ENCODE data around the gene AOPEP.
"Not testable (repeated sequence)": the region's sequence is repeated elsewhere in the genome, so short reads cannot be mapped to it uniquely, and the experiment has no call there.

Gene AOPEP

DNA sequence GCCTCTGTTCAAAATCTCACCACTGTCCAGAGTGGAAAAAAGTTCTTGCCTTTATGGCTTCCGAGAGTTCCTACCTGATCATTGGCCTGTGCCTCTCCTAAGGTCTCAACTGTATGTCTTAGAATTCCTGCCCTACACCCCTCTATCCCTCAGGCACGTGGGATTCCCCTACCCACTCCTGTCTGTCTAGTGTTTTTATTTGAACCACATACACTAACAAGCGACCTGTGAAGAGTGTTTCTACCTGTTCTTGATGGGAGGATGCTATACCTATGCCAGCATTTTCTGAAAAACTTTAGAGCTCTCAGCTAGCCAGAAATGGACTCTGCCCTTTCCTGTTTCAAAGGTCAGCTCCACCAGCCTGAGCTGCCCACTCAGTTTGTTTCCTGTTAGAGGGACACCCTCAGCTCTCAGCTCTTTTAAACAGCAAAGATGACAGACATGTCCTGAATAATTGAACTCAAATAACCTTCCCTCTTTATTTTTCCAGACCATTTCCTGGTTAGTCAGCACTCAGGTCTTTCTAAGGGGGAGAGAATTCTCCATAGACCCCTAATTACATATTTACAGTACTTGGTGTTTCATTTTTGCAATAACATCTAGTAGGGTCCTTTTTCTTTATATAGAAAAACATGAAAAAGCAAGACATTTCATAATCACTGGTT lies 214.8 kb downstream of the AOPEP start:
- DNase-seq = no peak

DNA sequence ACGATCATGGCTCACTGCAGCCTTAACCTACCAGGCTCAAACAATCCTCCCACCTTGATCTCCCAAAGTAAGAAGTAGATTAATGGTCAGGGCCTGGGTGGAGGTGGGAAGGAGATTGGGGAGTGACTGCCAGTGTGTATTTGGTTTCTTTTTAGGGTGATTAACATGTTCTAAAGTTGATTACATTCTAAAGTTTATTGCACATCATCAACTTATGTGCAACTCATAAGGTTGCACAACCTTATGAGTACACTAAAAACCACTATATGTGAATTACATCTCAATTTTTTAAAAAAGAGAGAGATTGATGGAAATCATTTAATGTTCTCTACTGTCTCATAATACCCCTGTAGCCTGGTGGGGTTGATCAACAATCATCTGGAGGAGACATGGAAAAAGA lies 218.1 kb downstream of the AOPEP start:
- no peak for DNase-seq

DNA sequence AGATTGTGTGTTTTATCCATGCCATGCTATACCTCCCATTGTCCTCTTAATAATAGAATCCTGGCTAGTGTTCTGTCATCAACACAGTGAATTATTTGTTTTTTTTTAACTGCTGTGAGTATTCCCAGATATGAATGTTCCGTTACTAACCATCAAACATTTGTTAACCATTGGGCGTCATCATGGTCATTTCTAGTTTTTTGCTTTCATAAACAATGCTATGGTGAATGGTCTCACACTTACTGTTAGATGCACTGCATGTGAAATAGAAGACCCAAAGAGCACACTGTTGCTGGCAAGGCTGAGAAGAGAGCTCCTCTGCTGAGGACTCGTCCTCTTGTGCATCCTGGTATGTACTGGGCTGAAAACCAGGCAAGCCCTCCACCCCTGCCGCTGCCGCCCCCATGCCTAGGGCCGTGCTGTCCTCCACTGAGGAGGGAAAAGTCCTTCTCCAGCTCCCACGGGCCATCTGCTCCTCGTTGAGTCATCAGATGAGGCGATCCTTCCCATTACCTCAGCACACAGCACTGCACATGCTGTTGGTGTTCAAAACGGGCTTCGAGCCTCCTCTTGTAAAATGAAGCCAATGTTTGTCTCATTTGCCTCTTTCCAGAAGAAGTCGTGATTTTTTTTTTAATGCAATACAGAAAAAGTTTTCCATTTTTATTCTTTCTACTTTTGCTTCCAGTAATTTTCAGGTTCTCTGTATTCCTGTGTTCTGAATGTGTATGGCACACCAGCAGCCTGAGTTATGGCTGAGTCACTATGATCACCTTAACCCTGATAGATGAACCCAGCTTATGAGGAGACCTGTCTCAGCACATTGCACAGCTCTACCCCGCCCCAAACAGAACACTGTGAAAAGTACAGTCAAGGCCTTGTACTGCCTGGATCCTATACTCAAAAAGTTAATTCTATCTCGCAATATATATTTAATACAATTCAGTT lies 219.0 kb downstream of the AOPEP start:
- DNase-seq = peak; percentile 91

DNA sequence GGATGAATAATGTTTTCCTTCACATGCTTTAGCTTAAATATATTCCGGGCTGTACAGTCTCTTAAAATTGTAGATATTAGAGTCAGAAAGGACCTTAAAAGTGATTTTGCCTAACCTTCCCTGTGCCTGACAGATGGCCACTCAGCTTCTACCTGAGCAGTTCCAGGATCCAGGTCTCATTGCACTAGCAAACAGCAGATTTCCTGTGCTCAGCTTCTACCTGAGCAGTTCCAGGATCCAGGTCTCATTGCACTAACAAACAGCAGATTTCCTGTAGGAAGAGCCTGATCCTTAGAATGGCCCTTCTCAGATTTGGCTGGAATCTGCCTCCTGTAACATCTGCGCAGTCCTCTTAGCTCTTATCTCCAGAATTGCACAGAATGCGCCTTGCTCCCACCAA lies 219.8 kb downstream of the AOPEP start:
- DNase-seq = no peak

DNA sequence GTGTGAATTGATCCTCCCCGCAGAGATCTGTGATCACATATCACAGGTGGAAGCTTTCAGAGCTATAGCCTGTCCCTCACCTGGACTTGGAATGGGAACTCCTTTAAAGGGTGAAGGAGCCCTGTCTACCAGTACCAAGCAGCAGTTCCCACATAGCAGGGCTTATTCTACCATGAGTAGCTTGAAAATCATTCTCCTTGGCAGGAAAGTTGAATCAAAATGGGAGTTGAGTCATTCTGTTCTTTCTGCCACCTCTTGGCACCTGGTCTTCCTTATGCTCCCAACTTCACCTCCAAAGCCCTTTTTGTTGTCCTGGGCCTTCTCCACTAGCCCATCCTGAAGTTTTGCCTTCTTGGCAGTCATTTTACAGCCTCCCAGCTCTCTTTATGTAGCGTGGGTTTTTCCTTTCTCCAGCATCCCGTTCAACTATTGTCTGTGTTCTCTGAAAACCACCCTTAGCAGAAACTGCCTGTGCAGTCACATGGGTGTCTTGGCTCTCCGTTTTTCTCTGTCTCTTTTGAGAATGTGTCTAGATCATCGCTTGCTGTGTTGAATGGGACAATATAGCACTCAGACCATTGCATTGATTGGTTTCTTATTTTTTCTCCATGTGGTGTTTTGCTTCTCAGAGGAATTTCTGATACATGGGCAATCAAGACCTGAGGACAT lies 222.2 kb downstream of the AOPEP start:
- DNase-seq = no peak

DNA sequence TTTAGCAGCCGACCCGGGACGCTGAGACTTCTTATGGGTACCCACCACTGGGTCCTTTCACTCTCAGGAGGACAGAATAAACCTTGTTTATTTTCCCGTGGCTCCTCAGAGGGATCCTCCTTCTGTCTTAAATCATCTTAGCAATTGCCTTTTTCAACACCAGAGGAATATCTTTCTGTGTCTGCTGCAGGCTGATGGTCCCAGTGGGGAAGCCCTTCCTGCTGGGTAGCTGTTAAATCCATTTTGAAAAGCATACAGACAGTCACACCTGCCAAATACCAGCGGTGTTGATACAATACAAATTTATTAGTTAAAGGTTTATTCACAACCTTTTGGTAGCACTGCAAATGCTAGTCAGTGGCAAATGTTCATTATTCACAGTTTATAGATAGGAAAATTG lies 222.9 kb downstream of the AOPEP start:
- DNase-seq = no peak

DNA sequence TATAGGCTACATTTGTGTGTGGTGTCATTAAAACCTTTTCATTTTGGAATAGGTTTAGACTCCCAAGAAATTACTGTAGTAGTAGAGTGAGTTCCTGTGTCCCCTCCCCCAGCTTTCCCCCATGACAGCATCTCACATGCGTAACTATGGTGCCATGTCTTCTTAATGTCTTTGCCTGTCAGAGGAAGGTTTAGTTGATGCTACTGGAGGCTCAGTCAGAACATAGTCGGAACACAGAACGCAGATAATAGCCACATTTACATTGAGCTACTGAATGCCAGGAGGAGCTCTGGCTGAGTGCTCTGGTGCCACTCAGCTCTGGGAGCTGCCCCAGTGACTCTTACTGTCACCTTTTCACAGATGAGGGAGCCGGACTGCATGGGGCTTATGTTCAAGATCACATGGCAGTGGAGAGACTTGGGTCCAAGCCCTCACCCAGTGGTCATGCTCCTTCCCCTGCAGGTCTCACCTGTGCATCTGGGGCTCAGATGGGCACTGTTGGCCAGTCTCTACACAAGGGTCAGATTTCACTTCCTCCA lies 223.6 kb downstream of the AOPEP start:
- DNase-seq = no peak

DNA sequence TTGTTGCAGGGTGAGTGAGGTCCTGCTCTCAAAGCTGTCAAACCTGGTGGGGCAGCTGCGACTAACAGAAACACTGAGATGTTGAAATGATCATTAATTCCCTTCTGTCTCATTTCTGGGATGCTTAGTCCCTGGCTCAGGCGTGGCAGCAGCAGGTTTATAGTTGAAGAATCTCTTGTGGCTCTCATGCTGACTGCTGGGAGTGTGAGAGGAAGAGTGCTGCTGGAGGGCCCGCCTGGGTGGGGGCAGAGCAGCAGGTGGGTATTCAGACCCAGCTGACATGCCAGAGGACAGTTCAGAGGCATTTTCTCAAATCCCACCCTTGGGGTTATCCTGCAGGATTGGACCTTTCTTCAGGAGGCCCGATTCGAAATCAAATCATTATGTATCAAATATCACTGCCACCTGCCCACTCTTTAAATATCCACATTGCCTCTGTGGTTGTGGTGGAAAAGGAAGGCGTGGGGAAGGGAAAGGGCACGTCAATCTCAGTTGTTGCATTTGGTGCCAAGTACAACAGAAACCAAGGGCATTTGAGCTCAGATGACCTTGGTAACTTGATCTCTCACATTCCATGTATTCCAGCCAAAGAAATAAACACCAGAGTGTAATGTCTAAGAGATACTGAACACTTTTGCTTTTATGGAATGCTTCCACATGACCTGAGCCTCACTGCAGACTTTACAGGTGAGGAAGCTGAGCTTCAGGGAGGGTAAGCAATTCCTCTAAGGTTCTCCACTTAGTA lies 224.3 kb downstream of the AOPEP start:
- no peak for DNase-seq

DNA sequence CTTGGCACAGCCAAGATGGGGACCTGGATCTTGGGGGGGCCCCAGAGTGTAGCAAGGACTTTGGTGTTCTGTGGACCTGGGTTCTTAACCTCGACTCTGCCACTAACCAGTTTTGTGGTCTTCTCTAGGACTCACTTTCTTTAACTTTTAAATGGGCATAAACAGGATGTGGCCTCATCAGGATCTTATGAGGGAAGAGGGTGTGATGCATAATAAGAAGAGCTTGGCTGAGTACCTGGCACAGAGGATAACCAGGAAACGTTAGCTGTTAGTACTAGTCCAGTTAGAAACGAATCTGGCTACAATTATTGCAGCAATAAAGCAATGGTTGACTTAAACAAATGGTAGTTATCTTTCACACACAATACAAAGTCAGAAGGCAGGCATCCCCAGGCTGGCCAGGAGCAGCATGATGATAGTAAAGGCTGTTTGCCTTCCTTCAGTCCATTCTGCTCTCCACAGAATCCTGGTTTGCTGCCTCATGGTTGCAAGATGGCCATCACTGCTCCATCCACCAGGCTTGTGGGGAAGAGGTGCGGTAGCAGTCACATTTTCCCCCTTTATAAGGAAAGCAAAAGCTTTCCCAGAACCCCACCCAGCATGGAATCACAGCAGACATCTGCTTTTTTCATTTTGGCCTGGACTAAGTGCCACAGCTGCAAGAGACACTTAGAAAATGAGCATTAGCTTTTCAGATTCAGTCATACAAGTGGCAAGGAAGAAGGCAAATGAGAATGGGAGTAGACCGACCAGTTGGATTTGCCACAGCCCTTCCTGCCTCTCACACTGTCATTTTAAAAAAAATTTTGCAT lies 225.0 kb downstream of the AOPEP start:
- DNase-seq = no peak

DNA sequence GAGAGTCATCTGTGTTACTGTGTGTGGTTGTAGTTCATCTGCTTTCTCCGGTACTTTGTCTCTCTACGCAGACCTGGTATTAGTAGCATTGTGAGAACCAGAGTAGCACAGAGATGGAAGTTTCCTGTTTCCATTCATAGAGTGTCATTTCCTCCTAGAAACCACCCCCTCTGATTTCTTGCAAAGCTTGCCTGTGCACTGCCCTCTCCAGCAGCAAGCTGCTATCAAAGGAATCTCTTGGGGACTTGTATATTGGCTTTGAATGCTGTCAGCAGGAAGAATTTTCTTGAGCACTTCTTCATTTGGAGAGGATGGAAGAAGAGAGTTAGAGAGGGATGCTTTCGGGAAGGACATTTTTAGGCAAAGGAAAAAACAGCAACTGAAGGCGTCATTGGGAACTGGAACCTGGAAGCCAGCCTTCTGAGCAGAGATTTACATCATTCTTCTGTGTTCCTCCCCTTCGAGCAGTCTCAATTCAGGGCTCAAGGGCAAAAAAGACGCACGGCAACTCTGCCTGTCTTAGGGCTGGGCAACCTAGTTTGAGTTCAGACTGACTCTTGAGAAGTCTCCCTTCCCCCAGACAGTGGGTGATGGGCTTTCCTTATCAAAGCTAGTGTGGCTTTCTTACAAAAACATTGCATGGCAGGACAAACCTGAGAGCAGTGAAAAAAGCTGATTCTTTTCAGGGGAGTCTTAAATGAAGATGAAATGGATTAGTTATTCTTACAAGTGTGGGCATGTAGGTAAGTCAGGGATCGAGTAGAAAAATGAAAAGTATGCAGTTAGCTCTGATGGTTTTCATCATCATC lies 226.3 kb downstream of the AOPEP start:
- no peak for DNase-seq

DNA sequence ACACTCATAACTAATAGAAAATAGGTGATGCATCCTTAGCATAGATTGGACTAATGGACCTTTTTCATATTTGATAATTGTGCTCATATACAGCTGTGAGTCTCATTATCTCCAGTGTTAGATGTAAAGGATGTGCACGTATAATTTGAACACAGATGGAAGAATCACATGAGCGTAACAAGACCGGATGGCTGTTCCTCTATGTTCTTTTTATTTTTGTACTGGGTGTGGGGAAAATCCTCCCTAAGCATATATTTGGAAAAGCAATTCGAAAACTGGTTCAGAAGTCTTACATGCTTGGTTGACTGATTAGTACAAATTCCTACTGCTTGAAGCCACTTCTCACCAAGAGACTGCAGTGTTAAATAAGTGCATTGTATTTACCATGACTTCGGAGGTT lies 230.2 kb downstream of the AOPEP start:
- DNase-seq = no peak

DNA sequence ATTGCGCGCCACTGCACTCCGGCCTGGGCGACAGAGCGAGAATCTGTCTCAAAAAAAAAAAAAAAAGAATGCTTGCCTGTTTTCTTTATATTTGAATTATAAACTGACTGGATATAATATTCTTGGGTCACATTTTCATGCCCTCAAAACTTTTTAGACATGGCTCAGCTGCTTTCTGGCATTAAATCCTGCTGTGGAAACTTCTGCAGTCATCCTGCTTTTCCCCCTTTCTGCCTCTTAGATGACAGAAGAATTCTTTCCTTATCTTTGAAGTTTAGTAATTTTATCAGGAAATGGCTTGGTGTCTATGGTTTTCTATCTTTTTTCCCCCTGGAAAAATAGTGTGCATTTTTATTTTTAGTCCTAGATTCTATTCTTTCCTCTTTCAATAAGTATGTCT lies 234.5 kb downstream of the AOPEP start:
- DNase-seq = no peak

DNA sequence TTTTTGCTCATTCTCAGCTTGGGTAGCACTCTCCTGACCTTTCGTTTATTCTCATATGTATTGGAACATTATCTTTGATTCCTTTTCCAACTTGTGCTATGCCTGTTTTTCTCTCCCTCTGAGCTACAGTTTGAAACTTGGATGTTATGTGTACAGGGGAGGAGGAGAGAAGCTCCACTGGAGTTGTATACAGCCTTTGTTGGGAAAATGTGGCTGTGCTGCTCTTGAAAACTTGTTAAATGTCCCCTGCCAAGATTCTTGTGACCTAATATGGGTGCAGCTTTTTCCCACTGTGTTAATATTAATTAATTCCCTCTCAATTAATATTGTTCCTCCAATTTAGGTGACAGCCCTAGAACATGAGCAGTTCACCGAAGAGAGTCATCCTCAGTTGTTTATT lies 235.4 kb downstream of the AOPEP start:
- no peak for DNase-seq

DNA sequence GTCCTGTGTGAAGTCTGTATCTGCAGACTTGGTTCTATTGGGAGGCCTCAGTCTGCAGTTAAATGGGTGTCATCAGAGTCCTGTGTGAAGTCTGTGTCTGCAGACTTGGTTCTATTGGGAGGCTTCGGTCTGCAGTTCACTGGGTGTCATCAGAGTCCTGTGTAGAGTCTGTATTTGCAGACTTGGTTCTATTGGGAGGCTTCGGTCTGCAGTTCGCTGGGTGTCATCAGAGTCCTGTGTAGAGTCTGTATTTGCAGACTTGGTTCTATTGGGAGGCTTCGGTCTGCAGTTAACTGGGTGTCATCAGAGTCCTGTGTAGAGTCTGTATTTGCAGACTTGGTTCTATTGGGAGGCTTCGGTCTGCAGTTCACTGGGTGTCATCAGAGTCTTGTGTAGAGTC lies 239.1 kb downstream of the AOPEP start:
- not testable (repeated sequence) for DNase-seq

DNA sequence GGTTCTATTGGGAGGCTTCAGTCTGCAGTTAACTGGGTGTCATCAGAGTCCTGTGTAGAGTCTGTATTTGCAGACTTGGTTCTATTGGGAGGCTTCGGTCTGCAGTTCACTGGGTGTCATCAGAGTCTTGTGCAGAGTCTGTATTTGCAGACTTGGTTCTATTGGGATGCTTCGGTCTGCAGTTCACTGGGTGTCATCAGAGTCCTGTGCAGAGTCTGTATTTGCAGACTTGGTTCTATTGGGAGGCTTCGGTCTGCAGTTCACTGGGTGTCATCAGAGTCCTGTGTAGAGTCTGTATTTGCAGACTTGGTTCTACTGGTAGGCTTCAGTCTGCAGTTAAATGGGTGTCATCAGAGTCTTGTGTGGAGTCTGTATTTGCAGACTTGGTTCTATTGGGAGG lies 239.5 kb downstream of the AOPEP start:
- not testable (repeated sequence) for DNase-seq

DNA sequence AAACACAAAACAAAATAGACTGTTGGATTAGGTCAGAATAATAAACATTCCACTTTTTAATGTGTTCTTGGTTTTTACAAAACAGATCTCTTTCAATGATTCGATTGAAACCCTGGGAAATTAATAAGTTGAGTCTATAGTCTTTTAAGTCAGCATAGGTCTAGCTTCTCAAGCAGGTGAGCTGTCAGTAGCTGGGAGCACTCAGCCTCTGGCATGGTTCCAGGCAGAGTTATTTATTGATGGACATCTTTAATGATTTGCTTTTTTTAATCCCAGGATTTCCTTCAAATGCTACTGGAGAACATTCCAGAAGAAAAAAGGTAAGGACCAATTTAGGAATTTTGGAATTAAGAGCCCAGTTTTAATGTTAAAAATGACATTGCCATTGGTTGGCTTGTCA lies 241.0 kb downstream of the AOPEP start:
- DNase-seq = no peak

DNA sequence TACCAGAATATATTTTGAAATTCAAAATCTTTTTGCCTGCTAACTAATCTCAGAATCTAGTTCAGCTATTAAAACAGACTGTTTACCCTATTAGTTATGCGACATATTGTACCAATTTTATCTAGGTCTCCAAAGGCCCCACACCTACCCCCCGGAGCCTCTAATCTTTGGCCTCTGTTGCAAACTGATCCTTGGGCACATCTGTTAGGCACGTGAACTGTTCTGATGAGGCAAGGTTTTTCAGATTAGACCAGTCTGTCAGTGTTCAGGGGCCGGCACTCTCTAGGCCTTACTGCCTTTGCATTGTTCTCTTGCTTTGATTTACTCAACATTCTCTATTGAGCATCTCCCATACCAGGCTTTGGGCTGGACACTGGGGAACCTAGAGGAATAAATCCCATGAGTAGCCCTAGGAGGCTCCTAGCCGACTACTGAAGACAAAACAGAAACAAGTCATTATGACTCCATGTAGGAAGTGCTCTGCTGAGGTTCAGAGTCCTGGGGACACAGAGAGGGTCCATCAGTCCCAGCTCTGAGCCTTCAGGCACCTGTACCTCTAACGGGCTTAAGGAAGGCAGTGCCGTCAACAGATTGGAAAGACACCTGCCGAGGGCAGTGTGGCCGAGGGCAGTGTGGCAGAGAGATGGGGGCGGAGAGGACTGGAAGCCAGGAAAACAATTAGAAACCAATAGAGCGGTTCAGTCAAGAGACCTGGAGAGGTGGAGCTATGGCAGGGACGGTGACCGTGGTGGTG lies 245.1 kb downstream of the AOPEP start:
- no peak for DNase-seq

DNA sequence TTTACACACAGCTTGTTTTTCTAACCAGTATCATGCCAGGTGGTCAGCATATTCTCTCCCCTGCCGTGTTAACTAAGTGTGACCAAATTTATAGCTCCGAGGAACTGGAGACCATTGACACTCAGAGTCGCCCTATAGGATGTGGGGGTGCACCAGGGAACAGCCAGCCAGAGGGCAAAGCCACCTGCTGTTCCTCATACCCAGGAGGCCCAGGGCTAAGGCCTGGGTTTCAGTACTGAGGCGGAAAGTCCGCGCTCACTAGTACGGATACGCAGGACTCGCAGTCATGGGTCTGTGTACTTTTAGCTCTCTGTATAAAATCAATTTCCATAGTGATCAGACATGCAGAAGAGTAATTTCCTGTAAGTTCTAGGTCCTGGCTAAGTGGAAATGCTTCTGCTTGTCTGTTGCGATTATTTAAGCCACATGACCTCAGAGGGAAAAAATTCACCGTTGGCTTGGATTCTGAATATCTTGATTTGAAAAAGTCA lies 247.0 kb downstream of the AOPEP start:
- DNase-seq = no peak

DNA sequence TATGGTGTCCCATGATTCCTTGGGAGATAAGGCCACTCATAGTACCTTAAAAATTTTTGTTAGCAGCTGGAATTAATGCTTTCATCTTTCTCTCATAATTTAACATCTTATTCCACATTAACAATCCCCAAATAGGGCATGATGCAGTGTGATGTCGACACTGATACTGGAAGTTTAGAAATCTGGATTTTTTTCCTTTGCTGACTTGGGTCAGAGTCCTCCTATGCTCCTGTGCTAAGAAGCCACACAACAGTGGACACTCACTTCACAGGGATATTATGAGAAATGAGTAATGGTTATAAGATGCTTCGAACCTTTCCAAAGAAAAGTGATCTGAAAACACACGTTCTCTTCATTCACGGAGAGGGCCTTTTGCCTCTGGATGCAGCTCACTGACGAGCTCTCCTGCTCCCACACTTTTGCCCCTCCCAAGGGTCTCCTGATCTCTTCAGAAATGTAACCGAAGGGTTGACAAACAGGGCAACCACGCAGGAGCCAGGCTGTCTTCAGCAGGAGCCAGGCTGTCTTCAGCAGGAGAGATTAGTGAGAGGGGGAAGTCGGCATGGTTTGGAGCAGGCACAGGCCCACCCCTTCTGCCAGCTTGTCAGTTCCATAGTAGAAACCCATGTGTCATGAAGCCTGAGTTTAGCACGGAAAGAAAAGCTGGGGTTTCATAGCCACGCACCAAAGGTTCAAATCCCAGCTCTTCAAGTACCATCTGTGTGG lies 247.8 kb downstream of the AOPEP start:
- DNase-seq = no peak

All from islet precursor cell (in vitro differentiated cells).